HG02884 (cell line): ENCODE measurements around the gene NPC1L1.
"Not testable (repeated sequence)": the region's sequence is repeated elsewhere in the genome, so short reads cannot be mapped to it uniquely, and the experiment has no call there.

Experiments used
- ATAC-seq: cut with Tn5 transposase; IDR thresholded peaks from one replicate; pipeline ENCODE4 v1.9.1; 2021; ENCODE audit warnings: mild to moderate bottlenecking, moderate library complexity; ENCODE audit not compliant: unreplicated experiment

NPC1L1 gene

GRCh38 chr7:44506592-44507288 is 34.4 kb downstream of the NPC1L1 start:
- not testable (repeated sequence) for ATAC-seq

GRCh38 chr7:44505595-44505994 is 35.5 kb downstream of the NPC1L1 start:
- ATAC-seq: no peak

DNA sequence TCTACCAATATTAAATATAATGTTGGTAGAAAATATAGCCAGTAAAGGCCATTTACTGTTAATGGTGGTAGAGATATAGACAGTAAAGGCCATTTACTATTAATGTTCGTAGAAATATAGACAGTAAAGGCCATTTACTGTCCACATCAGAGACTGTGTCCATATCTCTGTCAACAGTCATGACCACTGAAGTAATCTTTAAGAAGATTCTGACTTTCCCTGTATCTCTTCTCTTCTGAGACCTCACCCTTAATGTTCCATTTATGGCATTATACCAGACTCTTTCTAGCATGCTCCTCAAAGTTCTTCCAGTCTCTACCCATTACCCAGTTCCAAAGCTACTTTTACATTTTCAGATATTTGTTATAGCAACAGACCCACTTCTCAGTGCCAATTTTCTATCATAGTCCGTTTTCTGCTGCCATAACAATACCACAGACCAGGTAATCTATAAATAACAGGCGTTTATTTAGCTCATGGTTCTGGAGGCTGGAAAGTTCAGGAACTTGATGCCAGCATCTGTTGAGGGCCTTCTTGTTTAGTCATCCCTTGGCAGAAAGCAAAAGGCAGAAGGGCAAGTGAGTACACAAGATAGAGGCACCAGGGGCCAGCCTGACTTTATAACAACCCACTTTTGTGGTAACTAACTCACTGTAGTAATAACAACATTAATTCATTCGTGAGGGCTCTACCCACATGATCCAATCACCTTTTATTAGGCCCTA is 42.7 kb downstream of the NPC1L1 start:
- no peak for ATAC-seq

DNA sequence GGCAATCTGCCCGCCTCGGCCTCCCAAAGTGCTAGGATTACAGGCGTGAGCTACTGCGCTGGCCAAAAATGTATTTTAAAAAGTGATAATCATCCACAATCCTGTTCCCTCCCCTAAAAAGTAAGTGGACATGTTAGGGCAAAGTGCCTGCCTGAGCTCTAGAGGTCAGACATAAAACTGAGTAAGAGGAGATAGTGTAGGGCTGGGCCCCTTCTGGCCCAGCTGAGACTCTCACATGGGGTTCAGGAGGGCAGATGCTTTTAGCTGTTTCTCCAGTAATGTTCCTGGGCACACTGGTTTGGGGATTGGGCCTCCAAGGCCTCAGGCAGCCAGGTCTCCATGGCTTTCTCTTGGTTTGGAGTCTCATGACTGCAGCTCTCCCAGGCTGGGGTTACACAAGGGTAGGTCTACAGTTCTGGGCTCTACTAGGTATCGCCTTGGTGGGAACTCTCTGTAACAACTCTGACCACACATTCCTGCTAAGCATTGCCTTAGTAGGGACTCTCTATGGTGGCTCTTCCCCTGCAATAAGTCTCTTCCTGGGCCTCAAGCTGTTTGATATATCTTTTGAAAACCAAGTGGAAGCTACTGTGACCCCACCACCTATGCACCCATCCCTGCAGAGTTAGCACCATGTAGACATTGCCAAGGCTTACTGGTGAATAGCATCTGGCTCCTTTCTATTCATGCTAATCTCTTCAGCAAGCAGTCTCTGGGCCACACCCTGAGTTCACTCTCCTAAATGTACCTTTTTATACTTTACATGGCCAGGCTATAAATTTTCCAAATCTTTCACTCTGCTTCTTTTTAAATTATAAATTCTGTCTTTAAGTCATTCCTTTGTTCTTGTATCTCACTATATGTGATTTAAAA is 43.7 kb downstream of the NPC1L1 start:
- no peak for ATAC-seq

- no peak for ATAC-seq
Observed at GRCh38 chr7:44496385-44496784, 44.7 kb downstream of the NPC1L1 start.

DNA sequence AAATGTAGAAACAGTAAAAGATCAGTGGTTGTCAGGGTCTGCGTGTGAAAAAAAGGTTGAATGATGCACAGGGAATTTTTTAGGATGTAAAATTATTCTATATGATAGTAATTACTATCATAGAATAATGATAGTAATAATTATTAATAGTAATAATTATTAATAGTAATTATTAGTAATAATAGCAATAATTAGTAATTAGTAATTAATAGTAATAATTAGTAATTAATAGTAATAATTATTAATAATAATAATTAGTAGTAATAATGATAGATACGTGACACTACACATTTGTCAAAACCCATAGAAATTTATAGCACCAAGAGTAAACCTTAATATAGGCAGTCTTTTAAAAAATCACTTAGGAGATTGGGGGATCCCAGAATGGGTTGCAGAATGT is 46.2 kb downstream of the NPC1L1 start:
- ATAC-seq: no peak

GRCh38 chr7:44491229-44491628 is 49.9 kb downstream of the NPC1L1 start:
- ATAC-seq: no peak

- peak; percentile 89 for ATAC-seq
Observed at GRCh38 chr7:44490351-44491200, 50.6 kb downstream of the NPC1L1 start, which contains the start of gene NUDCD3. NUDCD3 (minus strand) TSS chr7:44490658; CDS start chr7:44490600, 58 bp downstream.

DNA sequence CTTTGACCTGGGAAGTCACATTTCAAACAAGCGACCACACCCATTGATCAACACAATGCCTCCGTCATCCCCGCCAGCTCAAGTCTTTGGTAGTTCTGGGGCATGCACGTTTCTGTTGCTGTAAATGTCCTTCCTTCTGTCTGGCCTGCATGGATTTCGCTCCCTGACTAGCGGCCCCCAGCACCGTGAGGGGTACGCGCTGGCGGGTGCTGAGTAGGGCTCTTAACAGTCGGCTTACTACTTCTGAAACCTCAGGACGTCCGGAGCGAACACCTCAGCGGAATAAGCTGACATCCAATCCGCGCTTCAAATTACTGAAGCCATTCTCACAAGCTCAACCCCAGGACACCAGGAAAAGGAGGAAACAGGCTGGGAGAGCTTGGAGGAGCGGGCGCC is 51.2 kb downstream of the NPC1L1 start:
- peak; percentile 30 for ATAC-seq

- no peak for ATAC-seq
Observed at GRCh38 chr7:44488955-44489354, 52.2 kb downstream of the NPC1L1 start.

DNA sequence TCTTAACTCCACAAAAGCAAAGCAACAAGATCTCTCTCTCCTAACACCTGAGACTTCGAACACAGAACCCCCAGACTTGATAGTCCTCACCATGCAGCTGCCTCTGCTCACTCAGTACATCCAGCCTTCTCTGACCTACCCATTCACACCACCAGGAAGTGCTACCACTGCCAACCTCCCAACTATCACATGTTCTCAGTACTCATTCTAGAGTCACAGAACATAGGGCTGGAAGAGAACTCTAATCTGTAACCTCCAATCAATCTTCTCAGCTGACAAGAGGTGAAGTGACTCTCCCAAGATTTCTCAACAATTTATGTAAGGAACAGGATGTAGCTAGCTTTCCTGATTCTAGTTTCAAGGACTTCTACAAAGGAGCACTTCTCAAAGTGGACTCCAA is 54.4 kb downstream of the NPC1L1 start:
- no peak for ATAC-seq

DNA sequence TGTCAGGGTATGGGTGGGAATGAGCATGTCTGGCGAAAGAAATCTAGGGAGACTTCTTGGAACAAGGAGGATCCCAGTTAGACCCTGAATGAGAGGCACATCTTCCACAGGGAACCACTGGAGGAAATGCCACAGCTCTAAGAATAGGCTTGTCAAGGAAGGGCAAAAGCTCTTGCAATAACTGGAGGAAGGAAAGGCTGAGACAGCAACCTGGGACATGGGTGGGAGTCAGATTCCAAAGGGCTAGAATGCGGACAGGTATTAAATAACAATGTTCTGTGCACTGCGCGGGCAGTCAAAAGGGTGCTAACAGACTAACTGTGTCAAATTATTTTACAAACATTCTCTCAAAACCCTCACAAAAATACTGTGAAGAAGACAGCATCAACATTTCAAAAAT is 55.1 kb downstream of the NPC1L1 start:
- no peak for ATAC-seq

DNA sequence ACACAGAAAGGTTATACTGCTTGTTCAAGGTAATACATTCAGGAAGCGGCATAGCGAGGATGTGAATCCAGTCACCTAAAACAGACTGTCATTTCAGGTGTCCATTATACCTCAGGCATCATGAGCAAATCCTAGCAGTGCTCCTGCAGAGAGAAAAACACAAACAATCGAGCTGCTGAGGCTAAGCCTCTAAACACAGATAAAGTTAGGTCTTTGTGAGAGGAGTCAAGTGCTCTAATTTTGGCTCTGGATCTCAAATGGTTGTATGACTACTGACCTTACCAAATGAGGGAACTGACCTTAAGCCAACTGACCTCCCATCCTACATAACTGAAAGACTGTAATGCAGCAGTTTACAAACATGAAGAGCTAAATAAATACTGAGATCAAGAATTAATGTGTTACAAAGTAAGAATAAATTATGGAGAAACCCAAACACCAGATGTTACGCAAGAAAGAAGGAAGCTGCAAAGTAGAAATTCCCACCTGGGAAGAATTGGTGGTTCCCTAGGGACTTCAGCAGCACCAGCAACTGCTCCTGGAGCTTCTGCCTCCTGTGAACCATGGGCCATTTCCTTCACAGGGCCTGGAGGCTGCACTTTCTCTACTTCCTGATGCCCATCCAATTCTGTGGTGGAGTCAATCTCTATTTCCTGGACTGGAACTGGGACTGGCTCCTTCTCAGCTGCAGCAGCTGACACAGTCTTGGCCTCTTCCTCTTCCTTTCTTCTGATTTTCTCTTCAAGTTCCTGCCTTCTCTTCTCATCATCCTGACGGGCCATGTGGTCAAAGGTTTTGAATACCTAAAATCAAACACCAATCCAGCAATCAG is 56.4 kb downstream of the NPC1L1 start:
- ATAC-seq: no peak

- ATAC-seq: no peak
Observed at GRCh38 chr7:44482502-44483485, 58.3 kb downstream of the NPC1L1 start.

GRCh38 chr7:44477938-44478337 is 63.2 kb downstream of the NPC1L1 start:
- ATAC-seq: no peak

GRCh38 chr7:44477063-44477830 is 63.9 kb downstream of the NPC1L1 start:
- peak; percentile 85 for ATAC-seq

DNA sequence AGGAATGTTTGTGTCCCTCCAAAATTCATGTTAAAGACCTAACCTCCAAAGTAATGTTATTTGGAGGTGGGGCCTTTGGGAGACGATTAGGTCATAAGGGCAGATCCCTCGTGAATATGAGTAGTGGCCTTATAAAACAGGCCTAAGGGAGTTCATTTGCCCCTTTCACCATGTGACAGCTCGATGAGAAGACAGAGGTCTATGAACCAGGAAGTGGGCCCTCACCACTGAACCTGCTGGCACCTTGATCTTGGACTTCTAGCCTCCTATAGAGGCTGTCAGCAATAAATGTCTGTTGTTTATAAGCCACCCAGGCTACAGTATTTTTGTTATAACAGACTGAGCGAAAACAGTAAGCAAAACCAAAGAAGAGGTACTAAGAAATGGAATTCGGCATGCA is 64.8 kb downstream of the NPC1L1 start:
- ATAC-seq: no peak

DNA sequence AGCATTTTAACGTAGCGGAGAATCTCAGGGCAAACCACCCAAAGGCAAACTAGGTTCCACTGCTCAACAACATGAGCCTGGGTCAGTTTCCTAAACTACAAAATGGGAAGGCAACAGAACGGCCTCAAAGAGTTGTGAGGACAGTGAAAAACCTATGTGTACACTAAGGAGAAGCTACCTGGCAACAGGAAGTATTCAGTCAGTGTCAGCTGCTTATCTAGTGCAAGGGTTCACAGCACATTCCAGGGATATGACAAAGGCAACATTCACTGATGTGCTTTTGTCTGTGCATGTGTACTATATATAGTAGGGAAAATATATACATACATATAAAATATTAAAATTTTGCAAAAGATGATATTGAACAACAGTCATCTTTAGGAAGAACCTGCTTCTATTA is 67.8 kb downstream of the NPC1L1 start:
- ATAC-seq: no peak
